HTR-8/SVneo (cell line): Measurements from ENCODE around the gene CLIC6.
A peak's percentile ranks its signal among the peaks of the same experiment; 100 is the strongest.

Source experiments
- DNase-seq: peaks from one replicate; pipeline ENCODE4 v3.0.0; 2011; ENCODE audit warnings: low spot score, mixed read lengths; ENCODE audit not compliant: insufficient read length
- FAIRE-seq: peaks from 2 replicates; lab custom pipeline; 2011; peaks lifted over from hg19 to GRCh38; lab: Jason Lieb, UNC

Gene CLIC6

DNA sequence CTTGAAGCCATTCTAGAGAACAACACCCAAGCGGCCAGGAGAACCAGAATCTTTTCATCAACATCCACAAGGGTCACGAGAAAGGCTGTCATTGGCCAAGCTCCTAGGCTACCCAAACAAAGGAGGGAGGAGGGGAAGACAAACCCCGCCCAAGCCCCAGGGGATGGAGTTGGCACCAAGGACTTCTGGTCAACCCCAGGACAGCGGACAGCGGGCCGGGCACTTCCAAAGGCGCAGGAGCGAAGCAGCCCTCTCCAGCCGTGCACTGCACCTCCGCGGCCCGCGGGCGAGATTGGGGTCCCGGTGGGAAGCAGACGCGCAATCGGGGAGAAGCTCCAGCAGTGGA, at the start of gene CLIC6:
Gene CLIC6 (plus strand): TSS at position 192 of the 346 bp plus-strand sequence. CDS start 395 bp downstream, outside the sequence.
- no peak for FAIRE-seq
- DNase-seq = no peak

DNA sequence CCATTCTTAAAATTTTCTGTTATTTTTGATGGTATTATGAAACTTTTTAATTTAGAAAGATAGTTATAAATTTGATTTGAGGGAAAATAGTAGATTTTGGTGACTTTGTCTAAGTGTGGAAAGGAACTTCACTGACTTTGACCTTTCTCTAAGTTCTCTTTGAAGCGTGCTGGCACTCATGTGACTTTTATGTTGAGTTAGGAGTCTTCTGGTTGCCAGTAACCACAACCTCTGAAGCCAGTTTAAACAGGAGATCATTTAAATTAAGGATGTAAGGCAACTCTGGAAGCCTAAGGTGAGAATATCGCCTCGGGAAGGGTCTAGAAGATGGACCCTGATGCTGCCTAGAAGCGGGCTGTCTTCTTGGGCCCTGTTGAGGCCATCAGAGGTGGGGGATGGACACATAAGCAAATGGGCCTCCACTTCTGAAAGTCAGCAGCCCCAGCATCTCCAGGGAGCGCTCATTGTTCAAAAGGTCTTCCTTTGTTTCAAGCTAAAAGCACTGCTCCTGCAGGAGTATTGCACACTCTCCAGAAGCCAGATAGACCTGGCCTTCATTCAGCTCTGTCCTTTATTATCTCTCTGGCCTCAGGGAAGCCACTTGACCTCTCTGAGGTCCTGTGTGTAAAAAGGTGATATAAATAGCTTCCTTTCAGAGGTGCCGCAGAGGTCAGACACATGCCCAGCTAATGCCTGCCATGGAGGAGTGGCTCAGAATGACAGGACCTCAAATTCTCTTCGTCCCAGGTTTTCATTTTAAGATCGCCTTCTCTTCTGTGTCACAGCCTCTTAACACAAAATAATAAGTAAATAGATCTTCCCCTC, 48.7 kb upstream of the CLIC6 start:
- DNase-seq (no peak), FAIRE-seq (no peak)

GRCh38 chr21:34621434-34622350, 47.1 kb upstream of the CLIC6 start:
- DNase-seq = no peak
- FAIRE-seq = no peak

DNA sequence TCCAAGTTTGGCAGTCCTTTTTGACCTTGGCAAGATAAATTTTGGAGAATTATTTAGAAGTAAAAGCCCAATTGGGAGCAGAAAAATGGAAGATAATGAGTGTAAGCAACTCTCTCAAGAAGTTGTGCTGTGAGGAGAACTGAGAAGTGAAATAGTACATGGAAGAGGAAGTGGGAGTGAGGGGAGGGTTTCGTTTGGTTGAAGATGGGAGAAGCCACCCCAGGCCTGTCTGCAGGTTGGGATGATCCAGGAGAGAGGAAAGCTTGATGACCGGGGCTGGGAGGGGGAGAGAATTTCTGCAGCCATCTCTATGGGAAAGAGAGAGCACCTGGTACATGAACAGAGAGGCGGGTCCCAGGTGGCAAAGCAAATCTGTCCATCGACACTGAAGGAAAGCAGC, 45.3 kb upstream of the CLIC6 start:
- DNase-seq (no peak), FAIRE-seq (no peak)

GRCh38 chr21:34625030-34625593, 43.7 kb upstream of the CLIC6 start:
- DNase-seq = no peak
- no peak for FAIRE-seq

DNA sequence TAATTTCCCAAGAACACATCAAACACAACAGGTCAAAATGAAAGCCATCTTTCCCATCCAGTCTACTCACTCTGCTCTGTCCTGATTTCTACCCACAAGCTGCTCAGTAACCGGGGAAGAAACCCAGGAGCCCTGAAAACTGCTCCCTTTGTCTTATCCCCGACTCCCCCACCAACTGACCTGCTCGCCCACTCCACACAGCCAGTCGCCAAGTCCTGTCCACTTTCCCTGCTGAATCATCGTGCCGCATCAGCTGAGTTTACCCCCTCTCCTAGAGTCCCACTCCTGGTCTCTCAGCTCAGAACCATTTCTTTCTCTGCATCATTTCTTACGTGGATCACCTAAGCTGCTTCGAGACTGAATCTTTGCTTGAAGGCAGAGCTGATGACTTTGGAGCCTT, 42.7 kb upstream of the CLIC6 start:
- FAIRE-seq = no peak
- DNase-seq = no peak

- DNase-seq (peak; percentile 66), FAIRE-seq (no peak)
Measured at GRCh38 chr21:34630536-34631143, 38.2 kb upstream of the CLIC6 start.

DNA sequence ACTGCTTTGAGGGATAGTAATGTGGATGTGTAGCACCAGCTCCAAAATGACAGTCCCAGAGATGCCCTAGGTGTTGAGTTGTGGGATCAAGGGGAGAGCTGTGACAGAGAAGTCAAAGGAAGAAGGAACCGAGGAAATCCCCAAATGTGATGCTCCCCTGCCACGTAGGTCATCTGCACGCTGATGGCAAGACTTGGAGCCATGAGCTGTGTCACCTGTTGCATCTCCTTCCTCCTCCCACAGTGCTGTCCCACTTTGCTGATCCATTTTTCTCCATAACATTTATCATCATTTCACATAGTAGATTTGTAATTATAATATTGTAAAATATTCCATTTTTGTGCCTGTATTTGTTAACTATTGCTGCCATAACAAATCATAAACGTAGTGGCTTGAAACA, 36.3 kb upstream of the CLIC6 start:
- DNase-seq = no peak
- FAIRE-seq = no peak

GRCh38 chr21:34635307-34635706, 33.5 kb upstream of the CLIC6 start:
- DNase-seq (no peak), FAIRE-seq (no peak)

- DNase-seq (no peak), FAIRE-seq (no peak)
Measured at GRCh38 chr21:34636961-34637360, 31.8 kb upstream of the CLIC6 start.

DNA sequence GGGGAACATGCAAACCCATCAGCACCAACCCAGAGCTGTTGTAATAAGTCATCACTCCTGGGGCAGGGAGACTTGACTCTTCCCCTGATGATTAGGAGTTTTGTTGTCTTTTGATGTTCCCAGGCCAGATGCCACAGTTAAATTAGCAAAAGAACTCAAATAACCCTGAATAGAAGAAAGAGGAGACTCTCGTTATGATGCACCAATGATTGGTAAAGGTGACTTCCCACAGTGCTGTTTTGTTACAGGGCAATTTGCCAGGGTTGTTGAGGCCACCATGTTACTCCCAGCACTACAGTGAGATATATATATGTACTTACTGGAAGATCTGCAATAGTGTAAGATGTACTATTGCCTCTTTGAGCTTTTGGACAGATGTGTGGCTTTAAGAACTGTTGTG, 29.5 kb upstream of the CLIC6 start:
- DNase-seq (no peak), FAIRE-seq (no peak)

- DNase-seq = no peak
- no peak for FAIRE-seq
Measured at GRCh38 chr21:34639882-34640788, 28.7 kb upstream of the CLIC6 start.

- peak; percentile 53 for DNase-seq
Measured at GRCh38 chr21:34640858-34641257, 27.9 kb upstream of the CLIC6 start.

GRCh38 chr21:34642211-34643075, 26.4 kb upstream of the CLIC6 start:
- no peak for FAIRE-seq
- peak; percentile 19 for DNase-seq

More at GRCh38 chr21:34640858-34641257, 27.9 kb upstream of the CLIC6 start:
- FAIRE-seq = peak; percentile 38

DNA sequence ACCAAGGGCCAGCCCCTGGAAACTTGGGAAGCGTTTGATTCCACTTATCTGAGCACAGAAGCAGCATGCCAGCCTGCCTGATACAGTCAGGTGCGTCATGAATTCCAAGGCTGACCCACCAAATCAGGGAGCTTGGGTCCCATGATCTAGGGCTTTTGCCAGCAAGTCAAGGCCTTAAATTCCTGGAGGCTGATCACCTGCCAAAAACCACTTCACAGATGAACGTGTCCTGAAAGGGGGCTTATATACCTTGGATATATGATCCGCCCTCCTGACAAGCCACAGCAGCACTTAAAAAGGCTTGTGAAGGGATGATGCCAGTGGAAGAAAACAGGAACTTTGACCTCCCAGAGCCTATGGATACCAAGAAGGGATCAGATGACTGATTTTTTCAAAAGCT, 24.0 kb upstream of the CLIC6 start:
- FAIRE-seq (no peak), DNase-seq (no peak)

DNA sequence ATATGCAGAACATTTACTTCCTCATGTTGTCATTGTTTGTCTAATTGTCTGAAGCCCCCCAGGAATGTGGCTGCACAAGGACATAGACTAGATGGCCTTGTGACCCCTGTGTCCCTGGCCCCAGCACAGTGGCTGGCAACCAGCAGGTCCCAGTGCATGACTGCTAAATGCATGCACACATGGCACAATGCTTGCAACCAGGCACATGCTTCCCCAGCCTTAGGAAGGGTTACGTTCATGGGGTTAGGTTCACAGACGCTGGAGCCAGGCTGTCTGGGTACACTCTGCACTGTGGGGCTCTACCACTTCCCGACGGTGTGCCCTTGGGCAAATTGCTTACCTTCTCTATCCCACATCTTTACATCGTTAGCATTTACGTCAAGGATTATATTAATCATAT, 21.2 kb upstream of the CLIC6 start:
- DNase-seq (no peak), FAIRE-seq (no peak)

- DNase-seq (no peak), FAIRE-seq (no peak)
Measured at GRCh38 chr21:34648739-34649297, 20.0 kb upstream of the CLIC6 start.

- DNase-seq = no peak
Measured at GRCh38 chr21:34649400-34649799, 19.4 kb upstream of the CLIC6 start.

More at GRCh38 chr21:34649400-34649799, 19.4 kb upstream of the CLIC6 start:
- no peak for FAIRE-seq
